Esophagus mucosa (tissue), 1 donor: ENCODE data around the gene MYEOV. TPM values are rescaled to one million over a fixed set of nuclear protein-coding genes. Genes with fewer than 3 reads are reported as not detected.

ENCODE experiments used
- ATAC-seq: fragments of 200-7000 bp; cut with Tn5 transposase; one replicate; pipeline ENCODE4 v1.9.1; 2020
- total RNA-seq: library from RNA; stranded (reverse); gene quantifications from one replicate; pipeline ENCODE4 v1.2.4, GENCODE V29; 2023
- donor health status: DM: yes; HTN: yes; CAD: no.

The MYEOV gene
- 4.7 TPM for total RNA-seq

DNA sequence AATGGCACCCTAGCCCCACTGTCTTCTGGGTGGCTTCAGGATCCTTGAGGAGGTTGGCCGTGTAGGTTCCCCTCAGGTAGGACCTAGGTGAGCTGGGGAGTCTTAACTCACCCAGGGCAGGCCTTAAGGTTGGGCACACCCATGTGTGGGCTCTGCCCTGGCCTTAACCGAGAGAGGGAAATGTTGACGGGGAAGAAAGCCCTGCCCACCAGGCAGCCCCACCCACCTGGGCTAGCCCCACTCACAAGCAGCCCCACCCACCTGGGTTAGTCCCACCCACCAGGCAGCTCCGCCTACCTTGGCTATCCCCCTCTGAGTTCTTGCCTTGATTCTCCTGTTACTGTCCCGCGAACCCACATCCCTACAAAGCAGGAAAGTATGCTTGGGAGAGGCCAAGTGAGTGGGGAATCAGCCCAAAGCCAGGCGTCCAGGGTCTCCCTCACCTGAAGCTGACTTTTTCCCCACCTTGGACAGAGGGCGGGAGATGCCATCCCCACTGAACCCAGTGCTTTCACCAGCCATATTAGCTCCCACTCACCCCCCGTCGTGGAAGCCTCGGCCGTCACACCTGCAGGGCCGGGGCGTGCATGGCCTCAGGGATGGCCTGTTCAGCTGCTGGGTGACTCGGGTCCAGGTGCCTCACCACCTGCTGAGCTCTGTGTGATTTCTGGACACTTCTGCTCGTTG, at the start of gene MYEOV:
Gene MYEOV, plus strand, starts transcription at position 337 of the 687 bp plus-strand sequence. CDS start 1,200 bp downstream, outside the sequence.
- peak; percentile 82 for ATAC-seq

DNA sequence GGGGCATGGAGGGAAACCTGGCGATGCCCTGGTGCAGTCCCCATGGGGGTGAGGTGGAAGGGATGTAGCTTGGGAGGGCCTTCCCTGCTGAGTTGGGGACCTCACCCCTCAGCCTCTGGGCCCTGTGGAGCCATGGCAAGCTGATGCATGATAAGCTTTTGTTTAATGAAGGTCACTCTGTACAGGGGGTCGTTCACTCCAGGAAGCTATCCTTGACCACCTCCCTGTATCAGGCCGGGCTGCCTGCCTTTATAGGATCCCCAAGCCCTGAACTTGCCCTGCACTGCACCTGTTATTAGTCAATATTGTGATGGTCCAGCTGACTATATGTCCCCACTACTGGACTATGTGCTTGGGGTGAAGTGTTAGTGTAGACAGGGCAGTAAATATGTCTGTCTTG, 49.7 kb upstream of the MYEOV start:
- no peak for ATAC-seq

DNA sequence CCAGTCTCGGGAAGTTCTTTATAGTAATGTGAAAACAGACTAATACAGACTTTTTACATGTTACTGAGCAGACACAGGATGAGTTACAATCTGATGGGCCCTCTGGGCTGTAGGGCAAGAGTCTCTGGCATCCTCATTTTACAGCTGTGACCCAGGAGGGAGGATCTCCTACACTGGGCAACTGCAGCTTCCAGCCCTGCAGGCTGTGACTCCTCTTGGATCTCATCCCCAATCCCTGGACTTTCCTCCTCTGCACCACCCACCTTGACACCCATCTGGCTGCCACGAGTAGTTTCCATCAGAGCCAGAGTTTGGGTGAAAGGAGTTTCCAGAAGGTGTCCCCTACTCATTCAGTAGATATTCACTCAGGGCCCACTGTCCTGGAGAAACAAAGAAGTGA, 48.9 kb upstream of the MYEOV start:
- no peak for ATAC-seq

DNA sequence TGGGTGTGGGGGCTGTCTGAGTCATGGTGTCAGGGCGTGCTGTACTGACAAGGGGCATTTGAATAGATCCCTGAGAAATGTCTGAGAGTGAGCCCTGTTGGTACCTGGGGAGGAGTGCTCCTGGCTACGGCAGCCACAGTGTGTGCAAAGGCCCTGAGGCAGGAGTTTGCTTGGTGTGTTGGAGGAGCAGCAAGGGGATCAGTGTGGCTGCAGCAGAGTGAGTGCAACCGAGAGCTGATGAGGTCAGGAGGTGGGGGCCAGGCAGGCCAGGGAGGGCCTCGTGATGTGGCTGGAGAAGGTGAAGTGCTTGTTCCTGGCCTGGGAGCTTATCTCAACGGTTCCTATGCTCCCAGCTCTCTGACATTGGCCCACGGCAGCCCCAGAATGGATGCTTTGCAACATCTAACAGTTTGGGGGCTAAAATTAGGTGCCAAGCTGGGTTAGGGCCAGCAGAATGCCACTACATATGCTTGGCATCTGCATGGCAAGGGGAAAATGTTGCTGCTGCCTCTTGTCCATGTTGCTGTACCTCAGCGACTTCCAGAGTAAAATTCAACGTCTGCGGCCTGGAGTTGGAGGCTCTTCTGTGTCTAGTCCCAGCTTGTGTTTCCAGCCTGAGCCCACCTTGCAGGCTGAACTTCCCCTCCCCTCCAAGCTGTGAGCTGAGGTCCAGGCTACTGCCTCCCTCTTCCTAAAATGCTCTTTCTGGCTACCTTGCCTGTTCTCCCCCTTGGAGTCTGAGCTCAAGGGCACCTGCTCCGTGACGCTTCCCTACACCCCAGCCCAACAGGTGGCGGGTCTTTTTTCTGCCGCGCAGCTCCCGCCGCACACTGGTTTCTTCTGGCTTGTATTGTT, 48.2 kb upstream of the MYEOV start:
- no peak for ATAC-seq

DNA sequence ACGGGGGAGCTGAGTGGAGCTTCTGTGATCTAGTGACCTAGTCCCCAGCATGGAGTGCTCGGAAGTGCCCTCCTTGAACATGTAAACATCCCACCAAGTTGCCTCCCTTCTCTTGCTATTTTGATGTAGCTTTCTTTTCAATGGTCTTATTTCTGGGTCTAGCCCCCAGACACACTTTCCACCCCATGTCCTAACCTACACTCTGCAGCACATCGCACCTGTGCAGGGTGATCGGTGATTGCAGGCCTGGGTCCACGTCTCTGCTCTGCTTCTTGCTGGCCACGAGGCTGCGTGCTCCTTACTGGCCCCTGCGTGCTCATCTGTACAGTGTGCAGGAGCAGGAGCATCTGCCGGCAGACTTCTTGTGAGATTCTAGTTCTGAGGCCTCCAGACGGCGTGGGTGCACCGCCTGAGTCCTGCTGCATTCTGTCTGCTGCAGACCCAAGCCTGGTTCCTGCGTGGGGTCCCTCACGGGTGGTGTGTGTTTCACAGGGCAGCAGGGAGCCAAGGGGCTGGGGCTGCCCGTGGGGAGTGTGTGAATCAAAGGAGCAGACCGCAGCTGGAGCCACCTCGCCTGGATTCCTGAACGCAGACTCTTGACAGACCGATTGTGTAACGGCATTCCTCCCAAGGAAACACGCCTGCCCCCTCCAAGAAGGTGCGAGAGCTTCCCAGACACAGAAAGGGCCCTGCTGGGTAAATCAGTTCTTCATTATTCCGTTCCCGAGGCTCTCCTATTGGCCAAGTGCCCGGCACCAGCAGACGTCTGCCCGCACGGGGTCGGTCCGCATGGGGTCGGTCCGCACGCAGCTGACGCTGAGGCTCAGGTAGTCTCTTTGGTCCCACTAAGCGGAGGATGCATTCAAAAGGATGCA, 44.4 kb upstream of the MYEOV start:
- ATAC-seq, result no peak

DNA sequence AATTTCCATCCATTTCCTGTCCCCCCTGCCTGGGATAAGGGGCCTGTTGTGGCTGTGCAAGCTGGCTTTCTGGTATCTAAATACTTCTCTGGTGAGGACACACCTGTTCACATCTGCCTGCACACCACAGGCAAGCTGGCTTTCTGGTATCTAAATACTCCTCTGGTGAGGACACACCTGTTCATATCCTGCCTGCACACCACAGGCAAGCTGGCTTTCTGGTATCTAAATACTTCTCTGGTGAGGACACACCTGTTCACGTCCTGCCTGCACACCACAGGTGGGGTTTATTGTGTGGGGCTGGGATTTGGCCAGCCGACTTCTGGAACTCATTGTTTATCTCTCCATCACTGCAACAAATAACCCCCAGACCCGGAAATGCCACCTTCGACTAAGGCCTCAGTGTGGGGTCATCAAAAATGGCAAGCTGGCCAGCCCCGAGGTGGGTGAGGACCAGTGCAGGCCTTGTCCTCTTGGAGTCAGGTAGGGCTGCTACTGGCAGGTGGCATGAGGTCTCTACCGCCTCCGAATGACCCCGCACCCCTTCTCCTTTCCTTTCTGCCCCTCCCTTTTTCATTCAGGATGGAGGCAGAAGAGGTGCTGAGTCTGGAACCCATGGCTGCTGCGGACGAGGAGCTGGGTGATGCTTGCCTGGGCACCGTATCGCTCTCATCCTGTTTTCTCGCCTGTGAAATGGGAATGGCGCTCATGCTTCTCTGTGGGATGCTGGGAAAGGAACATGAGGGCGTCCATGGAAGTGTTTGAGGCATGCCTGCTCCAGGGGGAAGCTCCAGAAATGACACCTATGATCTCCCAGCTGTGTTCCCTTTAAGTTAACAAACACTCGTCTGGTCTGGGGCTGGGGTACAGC, 43.5 kb upstream of the MYEOV start:
- ATAC-seq, result no peak

DNA sequence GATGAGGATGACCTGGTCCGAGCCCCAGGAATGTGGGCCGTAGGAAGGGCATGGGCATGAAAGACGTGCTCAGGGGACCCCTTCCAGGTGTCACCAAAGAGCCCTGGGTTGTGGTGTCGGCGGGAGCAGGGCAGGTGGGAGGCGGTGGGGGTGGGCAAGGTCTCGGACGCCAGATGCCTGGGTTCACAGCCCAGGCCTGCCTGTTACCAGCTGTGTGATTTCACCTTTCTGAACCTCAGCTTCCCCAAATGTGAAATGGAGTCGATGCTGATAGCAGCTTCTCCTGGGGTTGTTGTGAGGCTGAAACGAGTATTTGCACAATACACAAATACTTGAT, 42.9 kb upstream of the MYEOV start:
- no peak for ATAC-seq

DNA sequence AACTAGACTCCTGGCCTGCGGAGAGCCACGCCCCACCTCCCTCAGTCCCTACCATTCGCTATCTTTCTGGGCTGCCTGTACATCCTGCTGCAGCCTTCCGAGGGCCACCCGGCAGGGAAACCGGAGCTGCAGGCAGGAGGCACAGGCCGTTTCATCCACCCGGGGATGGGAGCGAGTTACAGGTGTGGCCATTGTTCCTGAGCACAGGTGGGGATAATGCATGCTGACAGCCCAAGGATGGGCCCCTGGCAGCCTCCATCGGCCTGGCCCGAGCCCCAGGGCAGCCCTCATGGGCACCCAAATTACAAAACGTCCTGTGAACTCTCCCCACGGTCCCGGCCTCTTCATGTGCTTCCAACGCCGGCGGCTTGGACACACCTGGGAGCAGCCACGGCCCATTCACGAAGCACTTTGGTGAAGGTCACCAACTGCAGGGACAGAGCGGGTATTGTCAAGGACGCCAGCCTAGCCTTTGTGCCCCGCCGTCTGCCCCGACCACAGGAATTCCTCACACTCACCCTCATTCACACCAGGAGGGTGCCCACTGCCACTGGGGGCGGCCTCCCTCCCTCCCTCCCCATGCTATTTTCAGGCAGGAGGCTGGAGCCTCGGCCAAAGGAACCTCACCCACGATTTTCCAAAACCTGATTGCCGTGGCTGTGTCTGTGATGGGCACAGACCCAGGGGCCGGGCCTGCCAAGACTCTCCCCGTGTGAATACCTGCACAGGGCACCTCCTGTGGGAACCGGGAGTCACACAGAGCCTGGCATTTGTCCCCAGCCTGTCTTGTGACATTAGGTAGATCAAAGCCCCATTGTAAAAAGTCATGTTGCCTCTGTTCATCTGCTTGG, 42.1 kb upstream of the MYEOV start:
- ATAC-seq, result peak; percentile 63

DNA sequence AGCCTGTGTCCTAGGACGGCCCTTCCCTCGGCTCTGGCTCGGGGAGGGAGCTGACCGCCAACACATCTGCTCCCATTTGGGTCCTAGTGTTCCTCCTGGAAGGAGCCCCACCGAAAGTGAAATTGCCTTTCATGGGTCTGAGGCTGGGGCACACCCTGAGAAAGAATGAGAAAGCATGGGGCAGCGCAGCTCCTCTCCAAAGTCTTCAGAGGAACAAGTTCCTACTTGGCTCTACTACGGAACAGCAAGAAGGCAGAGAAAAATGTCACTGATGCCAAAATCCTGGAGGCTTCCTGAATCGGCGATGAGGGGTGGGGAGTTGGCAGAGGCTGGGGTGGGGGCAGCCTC, 41.5 kb upstream of the MYEOV start:
- ATAC-seq, result peak; percentile 71

DNA sequence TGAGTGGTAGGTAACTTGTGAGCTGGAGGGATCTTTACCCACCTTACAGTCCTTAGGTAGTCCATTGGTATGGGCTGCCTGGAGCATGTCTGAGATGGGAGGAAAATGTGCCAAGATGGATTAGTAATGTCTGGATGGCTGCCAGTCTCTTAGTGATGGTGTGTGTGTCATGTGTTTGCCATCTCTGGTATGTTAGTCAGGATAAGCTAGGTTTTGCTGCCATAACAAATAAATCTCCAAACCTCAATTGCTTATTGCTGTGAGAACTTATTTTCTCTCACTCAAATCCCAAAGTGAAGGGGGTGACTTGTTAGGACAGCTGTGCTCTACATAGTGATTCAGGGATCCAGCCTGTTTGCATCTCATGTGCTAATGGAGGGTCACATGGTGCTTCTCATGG, 40.9 kb upstream of the MYEOV start:
- peak; percentile 72 for ATAC-seq

DNA sequence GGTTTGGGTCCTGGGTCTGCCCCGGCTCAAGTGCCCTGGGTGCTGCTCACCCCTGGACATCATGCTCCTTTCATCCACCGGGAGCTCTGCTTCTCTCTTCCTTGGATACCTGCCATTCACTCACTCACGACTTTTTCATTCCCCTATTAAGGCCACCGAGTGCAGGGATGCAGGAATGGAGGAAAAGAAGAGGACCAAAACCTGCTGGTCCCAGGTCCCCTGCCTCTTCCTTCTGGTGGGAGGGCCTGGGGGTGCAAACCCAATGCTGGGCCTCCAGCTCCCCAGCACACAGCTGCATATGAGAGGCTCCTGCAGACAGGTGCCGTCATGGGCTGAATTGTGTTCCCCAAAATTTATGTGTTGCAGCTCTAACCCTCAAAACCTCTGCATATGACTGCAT, 36.8 kb upstream of the MYEOV start:
- no peak for ATAC-seq

DNA sequence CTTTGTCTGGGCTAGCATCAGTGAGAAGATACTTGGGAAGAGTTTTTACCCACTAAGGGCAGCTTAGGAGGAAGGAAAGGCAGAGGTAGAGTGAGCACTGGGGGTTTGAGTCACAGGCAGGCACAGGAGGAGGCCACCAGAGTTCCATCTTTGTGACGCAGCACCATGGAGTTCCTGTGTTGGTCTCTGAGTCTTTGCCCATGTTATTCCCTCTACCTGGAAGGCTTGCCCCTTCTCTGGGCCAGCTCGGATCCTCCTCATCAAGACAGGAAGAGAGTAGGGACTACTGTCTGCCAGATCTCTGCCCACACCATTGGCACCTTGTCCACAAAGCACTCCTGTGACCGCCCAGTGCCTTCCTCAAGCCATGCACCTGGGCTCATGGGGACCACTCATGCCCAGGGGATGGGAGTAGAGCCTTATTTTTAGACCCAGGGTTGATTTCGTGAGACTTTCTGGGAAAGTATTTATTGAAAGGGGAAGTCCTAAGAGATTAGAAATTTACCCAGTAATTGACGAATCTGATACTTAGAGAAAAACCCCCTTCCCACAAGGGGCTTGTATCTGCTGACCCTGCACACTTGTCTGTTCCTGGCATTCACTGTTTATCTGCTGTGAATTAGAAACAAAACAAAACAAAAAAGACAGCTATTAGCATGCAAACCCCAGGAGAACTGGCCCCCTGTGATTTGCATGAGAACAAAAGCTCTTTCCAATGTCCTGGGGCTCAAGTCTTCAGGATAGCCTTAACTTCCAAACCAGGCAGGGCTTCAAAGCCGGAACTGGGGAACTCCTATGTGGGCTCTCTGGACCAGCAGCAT, 35.9 kb upstream of the MYEOV start:
- no peak for ATAC-seq

DNA sequence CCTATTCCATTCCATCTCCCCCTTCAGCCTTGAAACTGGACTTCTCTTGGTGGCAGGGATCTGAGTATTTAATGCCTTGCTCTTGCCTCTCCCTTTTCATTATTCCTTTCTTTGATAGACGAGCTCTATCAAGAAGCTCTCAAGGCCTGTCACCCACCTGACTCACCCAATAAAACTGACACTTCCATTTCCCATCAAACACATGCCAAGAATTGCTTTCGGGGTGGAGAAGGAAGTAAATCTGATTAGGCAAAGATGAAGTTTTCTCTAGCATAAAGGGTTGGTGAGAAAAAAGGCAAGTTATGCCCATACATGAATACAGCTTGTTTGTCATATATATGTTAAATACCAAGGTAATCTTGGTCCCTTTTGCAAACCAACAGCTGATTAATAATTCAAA, 34.9 kb upstream of the MYEOV start:
- ATAC-seq, result peak; percentile 47

DNA sequence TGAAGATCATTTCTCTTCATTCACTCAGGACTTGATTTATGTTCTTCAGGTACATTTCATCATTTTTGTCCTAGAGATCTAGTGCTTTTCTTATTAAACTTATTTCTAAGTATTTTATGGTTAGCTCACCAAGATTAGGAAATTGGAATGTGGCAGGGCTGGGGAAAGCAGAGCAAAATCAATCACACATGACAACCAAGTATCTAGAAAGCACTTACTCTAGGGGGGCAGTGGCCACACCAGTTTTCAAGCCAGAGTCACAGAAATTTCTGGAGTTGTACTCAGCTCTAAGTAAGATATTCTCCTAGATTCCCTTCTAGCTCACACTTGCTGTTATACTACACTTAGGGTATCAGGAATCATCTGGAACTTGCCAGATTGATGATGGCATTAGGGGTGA, 33.3 kb upstream of the MYEOV start:
- ATAC-seq, result no peak

DNA sequence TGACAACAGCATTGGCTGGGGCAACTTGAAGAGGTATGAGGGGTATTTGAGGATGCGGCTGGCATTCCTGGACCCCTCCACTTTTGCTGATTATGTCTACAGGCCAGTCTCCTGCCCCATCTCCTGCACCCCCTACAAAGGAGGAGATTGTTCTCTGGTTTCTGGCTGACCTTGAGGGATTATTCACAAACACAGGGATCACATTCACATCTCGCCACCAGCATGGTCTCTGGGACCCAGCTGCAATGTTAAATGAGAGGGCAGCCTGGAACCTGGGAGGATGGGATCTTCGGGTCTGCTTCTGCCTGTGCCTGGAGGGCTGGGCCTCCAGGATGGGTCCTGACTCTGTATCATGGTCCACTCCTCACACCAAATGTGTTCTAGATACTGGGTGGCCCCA, 32.8 kb upstream of the MYEOV start:
- no peak for ATAC-seq

DNA sequence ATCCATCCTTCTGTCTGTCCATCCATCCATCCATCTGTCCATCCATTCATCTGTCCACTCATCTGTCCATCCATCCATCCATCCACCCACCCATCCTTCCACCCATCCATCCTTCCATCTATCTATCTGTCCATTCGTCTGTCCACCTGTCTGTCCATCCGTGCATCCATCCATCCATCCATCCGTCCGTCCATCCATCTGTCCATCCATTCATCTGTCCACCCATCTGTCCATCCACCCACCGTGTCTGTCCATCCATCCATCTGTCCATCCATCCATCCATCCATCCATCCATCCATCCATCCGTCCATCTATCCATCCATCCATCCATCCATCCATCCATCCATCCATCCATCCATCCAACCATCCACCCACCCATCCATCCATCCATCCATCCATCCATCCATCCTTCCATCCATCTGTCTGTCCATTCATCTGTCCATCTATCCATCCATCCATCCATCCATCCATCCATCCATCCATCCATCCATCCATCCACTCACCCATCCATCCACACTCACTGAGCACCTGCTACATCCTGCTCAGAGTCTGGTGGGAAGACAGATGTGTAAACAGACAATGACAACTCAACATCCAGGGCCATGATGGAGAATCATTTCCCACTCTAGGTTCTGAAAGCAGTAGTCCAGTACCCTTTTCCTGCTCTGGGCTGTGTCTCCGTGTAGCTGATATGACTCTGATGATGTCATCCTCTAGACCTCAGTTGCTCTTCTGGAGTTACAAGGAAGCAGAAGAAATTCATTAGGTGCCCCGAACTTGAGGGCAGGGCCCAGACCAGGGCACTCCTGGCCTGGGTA, 30.8 kb upstream of the MYEOV start:
- peak; percentile 45 for ATAC-seq

DNA sequence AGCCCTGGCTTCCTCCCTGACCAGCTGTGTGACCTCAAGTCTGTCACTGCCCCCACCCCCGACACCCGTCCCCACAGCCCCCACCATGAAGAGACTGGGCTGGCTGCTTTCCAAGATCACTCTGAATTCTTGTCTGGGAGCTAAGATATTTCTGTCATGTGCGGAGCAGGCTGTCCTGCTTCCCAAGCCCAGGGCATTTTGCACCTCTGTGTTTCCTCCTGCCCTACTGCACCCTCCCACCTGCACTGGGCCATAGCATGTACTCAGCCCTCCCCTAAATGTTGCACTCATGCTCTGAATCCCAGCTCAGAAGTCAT, 30.3 kb upstream of the MYEOV start:
- ATAC-seq, result peak; percentile 34

DNA sequence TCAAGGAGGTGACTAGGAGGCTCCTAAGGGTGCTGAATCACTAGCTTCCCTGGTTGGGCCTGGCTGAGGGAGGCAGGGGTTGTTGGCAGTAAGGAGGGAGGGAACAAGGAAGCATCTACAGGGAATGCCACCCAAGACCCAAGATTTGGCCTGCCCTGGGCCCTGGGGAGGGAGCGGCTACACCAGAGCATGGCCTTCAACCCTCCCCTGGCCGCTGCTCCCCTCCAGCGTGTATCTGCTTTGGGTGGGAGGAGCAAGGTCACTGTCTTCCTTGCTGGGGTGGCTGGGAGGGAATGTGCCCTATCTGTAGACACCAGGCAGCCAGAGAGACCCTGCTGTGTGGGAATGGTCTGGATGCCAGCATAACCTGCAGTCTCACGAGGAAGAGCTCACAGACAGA, 29.5 kb upstream of the MYEOV start:
- ATAC-seq, result peak; percentile 4

DNA sequence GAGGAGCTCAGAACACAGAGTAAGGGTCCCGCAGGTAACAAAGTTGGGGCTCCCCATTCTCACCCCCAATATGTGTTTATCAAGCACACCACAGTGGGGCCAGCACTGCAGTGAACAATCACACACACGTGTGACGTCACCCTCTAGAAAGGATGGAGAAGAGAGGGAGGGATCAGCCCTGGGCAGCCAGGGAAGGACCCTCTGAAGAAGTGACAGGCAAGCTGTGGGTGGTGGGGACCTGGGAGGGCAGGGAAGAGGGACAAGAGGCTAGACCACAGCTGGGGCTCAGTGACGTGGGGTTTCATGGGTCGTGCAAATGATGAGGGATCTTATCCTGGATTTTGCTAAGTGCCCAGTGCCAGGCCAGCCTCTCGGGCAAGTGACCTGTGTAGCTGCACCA, 28.7 kb upstream of the MYEOV start:
- no peak for ATAC-seq
